Spinal cord (tissue), 10 donors: ENCODE data around the gene CLDN6. TPM values are rescaled to one million over a fixed set of nuclear protein-coding genes. Genes with fewer than 3 reads are reported as not detected.

Source experiments
- DNase-seq, 6 donors: peaks; one replicate each; pipeline versions ENCODE4 v3.0.0 to v3.0.0-alpha.2; 2013 to 2015; ENCODE audit warnings: low spot score in 6 of 6, low read depth in 4 of 6
- H3K27ac ChIP-seq: one replicate; pipeline ENCODE4 v1.5.1; 2013; ENCODE audit warnings: low read depth, low read length, control low read depth
- H3K27me3 ChIP-seq: one replicate; pipeline ENCODE4 v1.6.1; 2013; ENCODE audit warnings: low read length; ENCODE audit not compliant: control insufficient read depth, insufficient read depth
- H3K36me3 ChIP-seq: one replicate; pipeline ENCODE4 v1.6.1; 2013; ENCODE audit warnings: low read length; ENCODE audit not compliant: control insufficient read depth, insufficient read depth
- H3K4me1 ChIP-seq: one replicate; pipeline ENCODE4 v1.6.1; 2013; ENCODE audit warnings: low read length; ENCODE audit not compliant: control insufficient read depth, insufficient read depth
- H3K4me3 ChIP-seq: one replicate; pipeline ENCODE4 v1.5.1; 2013; ENCODE audit warnings: low read depth, low read length, control low read depth
- H3K9me3 ChIP-seq: one replicate; pipeline ENCODE4 v1.6.1; 2013; ENCODE audit warnings: low read length; ENCODE audit not compliant: control insufficient read depth, insufficient read depth
- WGBS: methylation state at CpG from one replicate; pipeline ENCODE4 v1.1.5; 2013; ENCODE audit warnings: missing lambda C conversion rate; ENCODE audit not compliant: insufficient coverage; 5-methylcytosine and 5-hydroxymethylcytosine counted together
- polyA plus RNA-seq, 2 donors: library from polyadenylated mRNA; unstranded; fragments of 120-200 nt; gene quantifications; one replicate each; pipeline ENCODE4 v1.2.1, GENCODE V29; 2013; ENCODE audit not compliant: insufficient read length in 2 of 2
- total RNA-seq, 2 donors: library from RNA; depleted of rRNA in 1 of 2; stranded (reverse); fragments of 120-200 nt in 1 of 2; fragments of >200 nt in 1 of 2; gene quantifications; one replicate each; pipeline versions ENCODE4 v1.2.3 to v1.2.4, GENCODE V29; 2013 to 2014
- donor health status: healthy.

Gene CLDN6
- total and polyA plus RNA-seq, 4 donors: 0.28 to 1.0 (median 0.43) TPM; not detected in 1

DNA sequence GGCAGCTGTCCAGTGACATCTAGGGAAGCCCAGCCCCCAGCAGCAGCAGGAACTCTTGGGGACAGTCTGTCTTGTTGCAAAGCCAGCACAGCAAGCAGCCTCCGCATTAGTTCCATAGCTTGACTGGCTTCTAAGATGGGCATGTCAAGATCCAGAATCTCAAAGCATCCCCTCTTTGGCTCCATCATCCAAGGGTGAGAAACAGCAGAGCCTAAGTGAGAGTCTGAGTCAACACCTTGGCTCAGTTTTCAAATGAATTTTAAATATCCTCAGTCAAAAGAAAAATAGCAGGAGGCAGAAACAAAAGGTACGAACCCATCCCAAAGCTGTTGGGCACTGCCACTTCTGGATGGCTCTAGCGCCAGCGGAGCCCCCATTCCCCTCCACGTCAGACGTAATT, 3.0 kb downstream of the CLDN6 start:
- Histone ChIP-seq H3K36me3 (no peaks in the 10 kb centered on the region), H3K4me3 (no peak overlapping the region), H3K27ac (no peak overlapping the region), H3K9me3 (no peaks in the 10 kb centered on the region), H3K27me3 (peaks cover 83% of the 10 kb centered on the region), H3K4me1 (peaks cover 27% of the 10 kb centered on the region)
- 79% methylated on average over 4 of the region's 6 CpGs for WGBS
- no peak for DNase-seq

GRCh38 chr16:3013998-3014690, 3.8 kb downstream of the CLDN6 start:
- 53% methylated on average over 9 of the region's 12 CpGs for WGBS
- Histone ChIP-seq H3K4me1 (peaks cover 22% of the 10 kb centered on the region), H3K27me3 (peaks cover 82% of the 10 kb centered on the region)

GRCh38 chr16:3013491-3013951, 4.5 kb downstream of the CLDN6 start:
- Histone ChIP-seq H3K36me3 (no peaks in the 10 kb centered on the region), H3K4me1 (peaks cover 22% of the 10 kb centered on the region), H3K4me3 (no peak overlapping the region), H3K9me3 (no peaks in the 10 kb centered on the region), H3K27ac (no peak overlapping the region), H3K27me3 (peaks cover 82% of the 10 kb centered on the region)
- no peak for DNase-seq
- 27% methylated on average over 27 of the region's 27 CpGs for WGBS

More at GRCh38 chr16:3013998-3014690, 3.8 kb downstream of the CLDN6 start:
- no peak overlapping the region for H3K4me3 ChIP-seq
- H3K9me3 ChIP-seq: no peaks in the 10 kb centered on the region
- no peaks in the 10 kb centered on the region for H3K36me3 ChIP-seq
- no peak overlapping the region for H3K27ac ChIP-seq
- DNase-seq: no peak

GRCh38 chr16:3012828-3013420, 5.1 kb downstream of the CLDN6 start, which contains the start of gene CLDN9:
CLDN9 (plus strand) TSS chr16:3012923; CDS start chr16:3013363, 440 bp downstream.
- Histone ChIP-seq H3K27me3 (peaks cover 82% of the 10 kb centered on the region), H3K4me3 (no peak within 1 kb of the TSS), H3K27ac (no peak within 1 kb of the TSS), H3K36me3 (no peaks in the 10 kb centered on the region), H3K4me1 (peaks cover 16% of the 10 kb centered on the region), H3K9me3 (no peaks in the 10 kb centered on the region)
- DNase-seq: no peak
- WGBS: 12% methylated on average over 27 of the region's 27 CpGs

DNA sequence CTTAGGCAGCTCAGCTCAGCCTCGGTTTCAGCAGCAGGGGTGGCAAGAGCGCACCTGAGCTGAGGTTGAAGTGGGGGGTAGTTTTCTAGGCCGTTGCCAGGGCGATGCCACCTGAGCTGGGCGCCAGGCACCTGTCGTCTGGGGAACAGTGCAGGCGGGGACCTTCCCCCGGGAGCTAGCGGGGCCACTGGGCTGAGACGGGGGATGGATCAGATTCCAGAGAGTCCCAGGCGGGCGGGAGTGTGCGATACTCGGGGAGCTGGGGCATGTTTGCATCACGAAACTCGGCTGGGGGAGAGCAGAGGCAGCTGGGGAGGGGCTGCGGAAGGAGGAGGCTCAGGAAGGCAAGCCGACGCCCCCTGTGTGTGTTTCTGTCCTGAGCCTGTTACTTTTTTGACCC, 5.7 kb downstream of the CLDN6 start:
- H3K27me3 ChIP-seq: peaks cover 82% of the 10 kb centered on the region
- H3K9me3 ChIP-seq: no peaks in the 10 kb centered on the region
- no peak overlapping the region for H3K27ac ChIP-seq
- H3K4me1 ChIP-seq: peaks cover 11% of the 10 kb centered on the region
- H3K4me3 ChIP-seq: no peak overlapping the region
- H3K36me3 ChIP-seq: no peaks in the 10 kb centered on the region
- no peak for DNase-seq
- WGBS: 6% methylated on average over 19 of the region's 19 CpGs

DNA sequence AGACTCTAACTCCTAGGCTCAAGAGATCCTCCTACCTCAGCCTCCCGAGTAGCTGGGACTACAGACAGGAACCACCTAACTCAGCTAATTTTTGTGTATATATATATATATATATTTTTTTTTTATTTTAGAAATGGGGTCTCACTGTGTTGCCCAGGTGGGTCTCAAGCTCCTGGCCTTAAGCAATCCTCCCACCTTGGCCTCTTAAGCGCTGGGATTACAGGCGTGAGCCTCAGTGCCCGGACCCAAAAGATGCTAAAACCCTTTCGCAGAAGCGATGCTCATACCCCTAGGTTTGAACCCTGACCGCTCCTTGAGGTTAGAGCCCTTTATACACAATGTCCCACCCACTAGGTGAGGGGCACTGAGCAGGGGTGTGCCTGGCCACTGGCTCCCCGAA, 7.5 kb downstream of the CLDN6 start:
- WGBS: 94% methylated on average over 7 of the region's 8 CpGs
- no peak for DNase-seq
- Histone ChIP-seq H3K4me3 (no peak overlapping the region), H3K9me3 (no peaks in the 10 kb centered on the region), H3K4me1 (peaks cover 11% of the 10 kb centered on the region), H3K27ac (no peak overlapping the region), H3K27me3 (peaks cover 93% of the 10 kb centered on the region), H3K36me3 (no peaks in the 10 kb centered on the region)

DNA sequence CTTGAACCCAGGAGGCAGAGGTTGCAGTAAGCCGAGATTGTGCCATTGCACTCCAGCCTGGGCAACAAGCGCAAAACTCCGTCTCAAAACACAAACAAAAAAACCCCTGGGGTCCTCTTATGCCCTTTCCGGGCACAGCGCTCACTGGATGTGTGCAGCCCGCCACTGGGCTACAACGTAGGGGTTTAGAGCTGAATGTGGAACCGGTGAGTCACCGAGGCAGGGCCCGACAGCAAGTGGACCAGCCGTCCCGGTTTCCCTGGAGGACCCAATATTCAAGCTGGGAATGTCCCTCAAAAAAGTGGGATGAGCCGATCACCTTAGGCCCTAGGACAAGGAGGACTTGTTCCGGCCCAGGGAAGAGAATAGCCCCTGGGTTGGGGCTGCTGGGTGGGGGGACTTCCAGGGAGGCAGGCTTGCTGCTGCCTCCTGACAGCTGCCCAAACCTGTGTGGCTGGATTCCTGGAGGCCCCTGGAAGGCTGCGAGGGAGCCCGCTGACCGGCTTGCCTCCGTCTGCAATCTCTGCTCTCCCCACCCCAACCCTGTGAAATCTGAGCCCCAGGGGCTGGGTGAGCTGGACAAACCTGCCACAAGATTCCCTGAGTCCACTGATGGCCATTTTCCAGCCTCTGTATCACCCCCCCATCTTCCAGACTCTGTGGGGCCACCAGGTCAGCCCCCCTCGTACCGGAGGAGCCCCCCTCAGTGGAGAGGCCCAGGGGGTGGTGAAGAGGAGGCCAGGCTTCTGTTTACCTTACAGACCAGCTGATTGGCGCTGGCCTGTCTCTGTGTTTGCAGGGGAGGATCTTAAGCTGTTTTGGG, 8.2 kb downstream of the CLDN6 start:
- Histone ChIP-seq H3K27me3 (peaks cover 94% of the 10 kb centered on the region), H3K4me1 (peaks cover 13% of the 10 kb centered on the region), H3K9me3 (no peaks in the 10 kb centered on the region), H3K4me3 (no peak overlapping the region), H3K27ac (no peak overlapping the region), H3K36me3 (no peaks in the 10 kb centered on the region)
- no peak for DNase-seq
- 16% methylated on average over 16 of the region's 21 CpGs for WGBS

DNA sequence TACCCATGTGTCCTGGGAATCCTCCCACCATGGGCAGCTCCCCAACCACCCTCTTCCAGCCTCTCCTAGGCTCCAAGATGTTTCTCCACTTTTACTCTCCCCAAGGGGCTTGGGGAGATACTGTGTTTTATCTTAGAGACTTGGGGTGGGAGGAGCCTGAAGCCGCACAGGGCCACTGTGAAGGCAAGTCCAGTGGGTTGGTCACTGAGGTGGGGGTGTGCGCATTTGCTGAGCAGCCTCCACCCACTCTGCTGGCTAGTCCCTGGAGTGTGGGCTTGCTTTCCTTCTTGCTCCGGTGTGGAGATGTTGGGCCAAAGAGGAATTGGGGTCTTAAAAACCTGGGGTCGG, 9.3 kb downstream of the CLDN6 start:
- Histone ChIP-seq H3K4me3 (no peak overlapping the region), H3K9me3 (no peaks in the 10 kb centered on the region), H3K36me3 (no peaks in the 10 kb centered on the region), H3K27me3 (peaks cover 86% of the 10 kb centered on the region), H3K27ac (no peak overlapping the region), H3K4me1 (peaks cover 17% of the 10 kb centered on the region)
- WGBS: 21% methylated on average over 4 of the region's 4 CpGs
- no peak for DNase-seq

GRCh38 chr16:3007957-3008689, 9.9 kb downstream of the CLDN6 start:
- no peak for DNase-seq
- H3K4me1 ChIP-seq: peaks cover 22% of the 10 kb centered on the region
- no peaks in the 10 kb centered on the region for H3K36me3 ChIP-seq
- WGBS: 10% methylated on average over 10 of the region's 17 CpGs
- no peak overlapping the region for H3K4me3 ChIP-seq
- no peaks in the 10 kb centered on the region for H3K9me3 ChIP-seq
- no peak overlapping the region for H3K27ac ChIP-seq
- peaks cover 83% of the 10 kb centered on the region for H3K27me3 ChIP-seq
